K562 (cell line): ENCODE measurements around the gene CBFA2T3. TPM values are rescaled to one million over a fixed set of nuclear protein-coding genes. Genes with fewer than 3 reads are reported as not detected.

Experiments
- AFF4 ChIP-seq: sonication (generic); formaldehyde crosslinking; IDR thresholded peaks from 2 replicates; pipeline ENCODE4 v1.8.0; 2023; ENCODE audit warnings: mild to moderate bottlenecking, missing genetic modification reagents
- ARHGAP35 ChIP-seq: fragments of 450-650 bp; IDR thresholded peaks from 2 replicates; pipeline ENCODE4 v1.6.1; 2018; ENCODE audit not compliant: partially characterized antibody
- ARID3A ChIP-seq: IDR thresholded peaks from 2 replicates; pipeline ENCODE4 v1.6.1; 2012; ENCODE audit warnings: low read depth, low read length, improper control_type of control experiment, borderline replicate concordance
- CLOCK ChIP-seq: fragments of 250-450 bp; sonication (Bioruptor Pico); IDR thresholded peaks from 2 replicates; pipeline ENCODE4 v1.4.0; 2020; ENCODE audit warnings: mild to moderate bottlenecking, moderate library complexity, borderline replicate concordance
- DIDO1 ChIP-seq: fragments of 450-650 bp; IDR thresholded peaks from 2 replicates; pipeline ENCODE4 v1.6.1; 2016; ENCODE audit warnings: low read depth, missing biosample characterization, missing genetic modification characterization
- EP400 ChIP-seq: fragments of 450-650 bp; IDR thresholded peaks from 2 replicates; pipeline ENCODE4 v1.6.1; 2017; ENCODE audit warnings: antibody characterized with exemption, mild to moderate bottlenecking, moderate library complexity
- ETV6 ChIP-seq, 3 experiments: fragments of 150-350 bp in 1 of 3; sonication (generic) in 1 of 3; formaldehyde crosslinking in 1 of 3; IDR thresholded peaks; 2 replicates each; pipeline versions ENCODE4 v1.6.1 to v1.8.0; 2014 to 2022; ENCODE audit warnings: borderline replicate concordance in 2 of 3, low read depth in 2 of 3, antibody characterized with exemption in 1 of 3, low read length in 1 of 3, mild to moderate bottlenecking in 1 of 3, missing genetic modification reagents in 1 of 3
- EZH2 ChIP-seq: IDR thresholded peaks from 2 replicates; pipeline ENCODE4 v1.6.1; 2012; ENCODE audit warnings: low read depth, mild to moderate bottlenecking, inconsistent platforms, low read length, borderline replicate concordance
- GTF2F1 ChIP-seq: IDR thresholded peaks from 2 replicates; pipeline ENCODE4 v1.6.1; 2011; ENCODE audit warnings: low read depth, low read length, improper control_type of control experiment
- HMBOX1 ChIP-seq: sonication (generic); IDR thresholded peaks from 2 replicates; pipeline ENCODE4 v1.6.1; 2016
- HNRNPL ChIP-seq: fragments of 200-400 bp; formaldehyde crosslinking; IDR thresholded peaks from 2 replicates; pipeline ENCODE4 v1.6.1; 2017; ENCODE audit warnings: low read depth, mild to moderate bottlenecking, low read length
- HNRNPLL ChIP-seq: fragments of 200-400 bp; formaldehyde crosslinking; IDR thresholded peaks from 2 replicates; pipeline ENCODE4 v1.6.1; 2017; ENCODE audit warnings: low read length, low read depth, mild to moderate bottlenecking; ENCODE audit not compliant: poor library complexity, severe bottlenecking
- HSF4 ChIP-seq: fragments of 250-450 bp; sonication (Bioruptor Pico); IDR thresholded peaks from 2 replicates; pipeline ENCODE4 v2.1.2; 2022; ENCODE audit warnings: mild to moderate bottlenecking, moderate library complexity, borderline replicate concordance
- KDM2B ChIP-seq: fragments of 250-450 bp; sonication (Bioruptor Pico); IDR thresholded peaks from 2 replicates; pipeline ENCODE4 v1.8.0; 2021; ENCODE audit warnings: mild to moderate bottlenecking, moderate library complexity
- MAX ChIP-seq: sonication (generic); formaldehyde crosslinking; IDR thresholded peaks from 2 replicates; pipeline ENCODE4 v1.9.0; 2022; ENCODE audit warnings: mild to moderate bottlenecking, missing genetic modification reagents
- NR1H2 ChIP-seq: sonication (generic); formaldehyde crosslinking; IDR thresholded peaks from 2 replicates; pipeline ENCODE4 v1.4.0; 2020; ENCODE audit warnings: mild to moderate bottlenecking, missing genetic modification reagents
- TCF3 ChIP-seq: sonication (generic); formaldehyde crosslinking; IDR thresholded peaks from 2 replicates; pipeline ENCODE4 v1.4.0; 2020; ENCODE audit warnings: mild to moderate bottlenecking, missing genetic modification reagents
- ZNF561 ChIP-seq: fragments of 450-650 bp; formaldehyde crosslinking; conservative IDR thresholded peaks from 2 replicates; pipeline ENCODE4 v1.4.0; 2020; ENCODE audit warnings: mild to moderate bottlenecking, moderate library complexity
- polyA plus RNA-seq, 8 experiments: library from polyadenylated mRNA; depleted of rRNA in 4 of 8; stranded (reverse) in 5 of 8; unstranded in 3 of 8; fragments of >200 nt; fragmentation: Nextera tagmentation in 2 of 8; fragmentation: Illumina TruSeq in 1 of 8; extraction: Ambion mirVana in 2 of 8; extraction: Trizol in 1 of 8; gene quantifications; 2 replicates each; pipeline versions ENCODE4 v1.2.1 to v1.2.3, GENCODE V29; 2011 to 2014; ENCODE audit warnings: inconsistent platforms in 1 of 8, missing spikeins in 1 of 8
- total RNA-seq, 7 experiments: library from RNA; depleted of rRNA in 6 of 7; stranded (reverse); fragments of >200 nt in 6 of 7; fragmentation: Illumina TruSeq in 2 of 7; extraction: Trizol in 2 of 7; gene quantifications; 2 replicates each; pipeline versions ENCODE4 v1.2.1 to v1.2.3, GENCODE V29; 2011 to 2021; ENCODE audit warnings: low replicate concordance in 1 of 7

The CBFA2T3 gene
- total and polyA plus RNA-seq, 9 of the 15 experiments (the other 6 are each of a cell fraction or from before 2014, with no cell fraction given) = 2.3 to 145 (median 6.7) TPM

GRCh38 chr16:89026121-89026612, 49.2 kb upstream of the CBFA2T3 start (continued):
- TF ChIP-seq MAX (CRISPR knock-in tag) (peak; percentile 74), HSF4 (CRISPR knock-in tag) (no peak), HNRNPL (no peak), ARID3A (peak; percentile 59; the same call in 1 of the 2 replicates), TCF3 (CRISPR knock-in tag) (peak; percentile 56), ETV6 (IDR thresholded peaks at IDR 0.05; ENCODE audit: borderline replicate concordance in 1 of 2, low read depth in 2 of 2, low read length in 1 of 2) (no peak), ETV6 (CRISPR knock-in tag; IDR thresholded peaks at IDR 0.05; ENCODE audit: borderline replicate concordance) (no peak), EZH2 (no peak), ZNF561 (CRISPR knock-in tag) (no peak), CLOCK (CRISPR knock-in tag) (no peak), EP400 (no peak), AFF4 (CRISPR knock-in tag) (no peak), DIDO1 (no peak), KDM2B (no peak), ARHGAP35 (no peak), NR1H2 (CRISPR knock-in tag) (no peak), GTF2F1 (no peak), HMBOX1 (no peak), HNRNPLL (no peak)
